CD14-positive monocyte (primary cell): ENCODE measurements around the gene NRDE2. TPM values are rescaled to one million over a fixed set of nuclear protein-coding genes. Genes with fewer than 3 reads are reported as not detected.

Source experiments
- DNase-seq, 3 donors: peaks; one replicate each; pipeline ENCODE4 v3.0.0-alpha.2; 2011 to 2022
- H2AFZ ChIP-seq: 2 replicates; pipeline ENCODE4 v1.6.0; 2012; ENCODE audit warnings: mild to moderate bottlenecking, low read depth, low read length, inconsistent platforms; ENCODE audit not compliant: insufficient read depth, poor library complexity, severe bottlenecking
- H3K27ac ChIP-seq, 2 donors: 1 replicate in 1 of 2; 2 replicates in 1 of 2; pipeline ENCODE4 v1.5.1; 2012 to 2013; ENCODE audit warnings: low read length in 2 of 2, control low read depth in 1 of 2, inconsistent platforms in 1 of 2, low read depth in 1 of 2, mild to moderate bottlenecking in 1 of 2
- H3K27me3 ChIP-seq, 2 donors: one replicate each; pipeline versions ENCODE4 v1.6.0 to v1.6.1; 2011 to 2013; ENCODE audit warnings: low read length in 2 of 2; ENCODE audit not compliant: control insufficient read depth in 2 of 2, insufficient read depth in 2 of 2
- H3K36me3 ChIP-seq, 2 donors: replicated peaks in 1 of 2; 1 replicate in 1 of 2; 2 replicates in 1 of 2; pipeline versions ENCODE4 v1.5.1 to v1.6.1; 2012 to 2013; ENCODE audit warnings: low read length in 2 of 2, control low read depth in 1 of 2, inconsistent platforms in 1 of 2, mild to moderate bottlenecking in 1 of 2; ENCODE audit not compliant: insufficient read depth in 2 of 2, control insufficient read depth in 1 of 2
- H3K4me1 ChIP-seq, 2 donors: 1 replicate in 1 of 2; 2 replicates in 1 of 2; pipeline versions ENCODE4 v1.5.1 to v1.6.1; 2012 to 2013; ENCODE audit warnings: low read length in 2 of 2, control low read depth in 1 of 2, inconsistent platforms in 1 of 2, mild to moderate bottlenecking in 1 of 2, moderate library complexity in 1 of 2; ENCODE audit not compliant: insufficient read depth in 2 of 2, control insufficient read depth in 1 of 2
- H3K4me2 ChIP-seq: replicated peaks from 2 replicates; pipeline ENCODE3; 2012; ENCODE audit warnings: low read length, moderate library complexity, mild to moderate bottlenecking; ENCODE audit not compliant: poor library complexity, severe bottlenecking; ENCODE audit errors: extremely low read depth
- H3K4me3 ChIP-seq, 3 experiments: fragments of 200-600 bp in 1 of 3; sonication (generic) in 1 of 3; replicated peaks in 1 of 3; 1 replicate in 2 of 3; 2 replicates in 1 of 3; pipeline ENCODE4 v1.5.1; 2011 to 2013; ENCODE audit warnings: low read length in 3 of 3, mild to moderate bottlenecking in 3 of 3, control low read depth in 2 of 3, low read depth in 2 of 3, inconsistent platforms in 1 of 3, moderate library complexity in 1 of 3
- H3K79me2 ChIP-seq: 2 replicates; pipeline ENCODE4 v1.6.0; 2012; ENCODE audit warnings: mild to moderate bottlenecking, control low read depth, inconsistent platforms, low read length, moderate library complexity; ENCODE audit not compliant: insufficient read depth
- H3K9ac ChIP-seq: 2 replicates; pipeline ENCODE4 v1.6.0; 2017; ENCODE audit warnings: low read length, mild to moderate bottlenecking; ENCODE audit not compliant: insufficient read depth, poor library complexity, severe bottlenecking
- H3K9me3 ChIP-seq, 2 donors: replicated peaks in 1 of 2; 1 replicate in 1 of 2; 2 replicates in 1 of 2; pipeline versions ENCODE4 v1.5.1 to v1.6.1; 2012 to 2013; ENCODE audit warnings: low read length in 2 of 2, control low read depth in 1 of 2; ENCODE audit not compliant: control insufficient read depth in 1 of 2, insufficient read depth in 1 of 2
- H4K20me1 ChIP-seq: 2 replicates; pipeline ENCODE4 v1.6.0; 2012; ENCODE audit warnings: mild to moderate bottlenecking, low read length, control low read depth, moderate library complexity; ENCODE audit not compliant: insufficient read depth
- H3K27ac Mint-ChIP-seq, 7 donors: one replicate each; pipeline ENCODE4 v1.8.0; 2020; ENCODE audit warnings: mild to moderate bottlenecking in 7 of 7, mixed read lengths in 7 of 7, moderate library complexity in 6 of 7, inconsistent platforms in 2 of 7
- H3K27me3 Mint-ChIP-seq, 3 donors: one replicate each; pipeline ENCODE4 v1.8.0; 2021 to 2022; ENCODE audit warnings: low read depth in 3 of 3, mild to moderate bottlenecking in 3 of 3, mixed read lengths in 3 of 3, moderate library complexity in 3 of 3, inconsistent platforms in 1 of 3
- H3K36me3 Mint-ChIP-seq, 2 donors: one replicate each; pipeline ENCODE4 v1.8.0; 2020; ENCODE audit warnings: mixed read lengths in 2 of 2, inconsistent platforms in 1 of 2, mild to moderate bottlenecking in 1 of 2
- H3K4me1 Mint-ChIP-seq: one replicate; pipeline ENCODE4 v1.8.0; 2020; ENCODE audit warnings: mild to moderate bottlenecking, mixed read lengths
- H3K4me3 Mint-ChIP-seq, 2 donors: one replicate each; pipeline ENCODE4 v1.8.0; 2020; ENCODE audit warnings: mild to moderate bottlenecking in 2 of 2, mixed read lengths in 2 of 2, moderate library complexity in 1 of 2
- H3K9me3 Mint-ChIP-seq, 7 donors: one replicate each; pipeline ENCODE4 v1.8.0; 2020 to 2022; ENCODE audit warnings: mixed read lengths in 7 of 7, mild to moderate bottlenecking in 6 of 7, moderate library complexity in 6 of 7, inconsistent platforms in 2 of 7
- CTCF ChIP-seq: fragments of 200-600 bp; IDR thresholded peaks from one replicate; pipeline ENCODE4 v1.8.0; 2022; ENCODE audit warnings: antibody characterized with exemption, mild to moderate bottlenecking
- WGBS: methylation state at CpG from one replicate; pipeline ENCODE4 v1.1.5; 2013; ENCODE audit warnings: missing lambda C conversion rate; ENCODE audit not compliant: insufficient coverage; 5-methylcytosine and 5-hydroxymethylcytosine counted together
- intact Hi-C, 2 donors: fragments of 100-400 bp; cut with micrococcal nuclease; formaldehyde crosslinking; loops; one replicate each; pipeline versions ENCODE4 v1.15.0 to v1.15.1; 2023
- polyA plus RNA-seq, 3 donors: library from polyadenylated mRNA; depleted of rRNA in 1 of 3; unstranded in 2 of 3; stranded (reverse) in 1 of 3; fragments of 300-500 nt in 2 of 3; fragments of >200 nt in 1 of 3; fragmentation: Illumina TruSeq in 2 of 3; gene quantifications; 1 replicate in 2 of 3; 2 replicates in 1 of 3; pipeline ENCODE4 v1.2.3, GENCODE V29; 2012 to 2021

Gene NRDE2
- polyA plus RNA-seq, 3 donors = 4.7 to 7.4 (median 6.7) TPM

GRCh38 chr14:90354551-90355298, 23.0 kb upstream of the NRDE2 start:
- H3K9ac ChIP-seq = no peak overlapping the region
- no peaks in the 10 kb centered on the region for H3K9me3 ChIP-seq
- no peak overlapping the region for H3K27ac ChIP-seq
- no peaks in the 10 kb centered on the region for H3K36me3 Mint-ChIP-seq
- no peak for TF ChIP-seq CTCF
- H3K4me3 ChIP-seq = no peak overlapping the region
- H3K36me3 ChIP-seq = no peaks in the 10 kb centered on the region
- intact Hi-C loops = no loop called here
- no peak for DNase-seq
- peaks cover 8 to 13% (median 10%) of the 10 kb centered on the region in 3 donors for H3K27me3 Mint-ChIP-seq
- H3K79me2 ChIP-seq = no peaks in the 10 kb centered on the region
- no peak overlapping the region for H3K4me2 ChIP-seq
- H4K20me1 ChIP-seq = no peaks in the 10 kb centered on the region
- no peak overlapping the region for H3K27ac Mint-ChIP-seq
- no peaks in the 10 kb centered on the region for H3K4me1 ChIP-seq
- H2AFZ ChIP-seq = no peak overlapping the region
- H3K4me3 Mint-ChIP-seq = no peak overlapping the region
- H3K27me3 ChIP-seq = no peaks in the 10 kb centered on the region
- WGBS = 91% methylated on average over 15 of the region's 16 CpGs
- H3K4me1 Mint-ChIP-seq = peaks cover 2% of the 10 kb centered on the region
- peaks cover 0 to 5% (median 0%) of the 10 kb centered on the region in 7 donors for H3K9me3 Mint-ChIP-seq

GRCh38 chr14:90349739-90350138, 18.0 kb upstream of the NRDE2 start:
- no peak for TF ChIP-seq CTCF
- no peak overlapping the region for H3K4me2 ChIP-seq
- H3K79me2 ChIP-seq = no peaks in the 10 kb centered on the region
- peak overlapping the region in 1 of 7 donors; percentile 25 for H3K27ac Mint-ChIP-seq
- H3K9me3 ChIP-seq = no peaks in the 10 kb centered on the region
- no peak overlapping the region for H3K9ac ChIP-seq
- H3K4me3 Mint-ChIP-seq = no peak overlapping the region
- no peaks in the 10 kb centered on the region for H3K36me3 Mint-ChIP-seq
- peaks cover 3% of the 10 kb centered on the region for H3K4me1 Mint-ChIP-seq
- intact Hi-C loops = no loop called here
- no peaks in the 10 kb centered on the region for H3K4me1 ChIP-seq
- no peak overlapping the region for H3K4me3 ChIP-seq
- H4K20me1 ChIP-seq = no peaks in the 10 kb centered on the region
- peaks cover 0 to 2% (median 0%) of the 10 kb centered on the region in 7 donors for H3K9me3 Mint-ChIP-seq
- 30% methylated on average over 4 of the region's 4 CpGs for WGBS
- H2AFZ ChIP-seq = no peak overlapping the region
- no peak for DNase-seq
- no peaks in the 10 kb centered on the region for H3K27me3 ChIP-seq
- H3K27me3 Mint-ChIP-seq = peaks cover 4 to 10% (median 5%) of the 10 kb centered on the region in 3 donors
- no peaks in the 10 kb centered on the region for H3K36me3 ChIP-seq
- H3K27ac ChIP-seq = no peak overlapping the region
